GM19372 (cell line): ENCODE data around the gene SPATA24.
"Not testable (repeated sequence)": the region's sequence is repeated elsewhere in the genome, so short reads cannot be mapped to it uniquely, and the experiment has no call there.

Experiments used
- ATAC-seq: cut with Tn5 transposase; IDR thresholded peaks from one replicate; pipeline ENCODE4 v1.9.1; 2021; ENCODE audit warnings: mild to moderate bottlenecking, low read depth, moderate library complexity; ENCODE audit not compliant: unreplicated experiment

SPATA24 gene

GRCh38 chr5:139418793-139419192, 14.9 kb upstream of the SPATA24 start:
- no peak for ATAC-seq

DNA sequence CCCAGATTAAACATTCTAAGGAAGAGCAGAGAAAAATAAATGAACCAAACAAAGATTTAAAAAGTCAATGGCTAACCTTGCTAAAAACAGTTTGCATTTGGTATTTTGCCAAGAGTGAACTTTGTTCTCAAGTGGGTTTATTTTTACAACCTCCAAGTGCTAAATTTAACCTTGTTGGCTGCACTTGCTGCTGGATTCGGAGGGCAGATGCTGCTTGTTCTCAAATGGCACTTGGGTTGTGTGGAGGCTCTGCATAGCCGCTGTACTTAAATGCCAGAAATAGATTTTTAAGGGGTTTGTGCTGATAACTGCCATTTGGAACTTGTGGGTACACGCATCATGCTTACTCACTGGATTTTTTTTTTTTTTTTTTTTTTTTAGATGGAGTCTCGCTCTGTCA, 13.3 kb upstream of the SPATA24 start:
- no peak for ATAC-seq

DNA sequence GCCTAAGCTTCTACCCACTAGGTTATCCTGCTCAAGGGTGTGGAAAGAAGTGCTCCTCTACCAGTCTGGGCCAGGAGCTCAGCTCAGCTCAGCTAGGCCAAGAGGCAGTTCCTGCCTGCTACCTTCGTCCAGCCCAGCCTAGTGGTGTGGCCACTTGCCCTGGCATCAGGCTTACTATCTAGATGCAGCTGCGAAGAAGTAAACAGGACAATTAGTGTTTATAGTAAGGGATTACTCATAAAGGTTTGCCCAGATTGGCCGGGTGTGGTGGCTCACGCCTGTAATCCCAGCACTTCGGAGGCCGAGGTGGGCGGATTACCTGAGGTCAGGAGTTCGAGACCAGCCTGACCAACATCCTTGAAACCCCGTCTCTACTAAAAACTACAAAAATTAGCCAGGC, 12.8 kb upstream of the SPATA24 start:
- no peak for ATAC-seq

- no peak for ATAC-seq
Measured at GRCh38 chr5:139415869-139416268, 12.0 kb upstream of the SPATA24 start.

DNA sequence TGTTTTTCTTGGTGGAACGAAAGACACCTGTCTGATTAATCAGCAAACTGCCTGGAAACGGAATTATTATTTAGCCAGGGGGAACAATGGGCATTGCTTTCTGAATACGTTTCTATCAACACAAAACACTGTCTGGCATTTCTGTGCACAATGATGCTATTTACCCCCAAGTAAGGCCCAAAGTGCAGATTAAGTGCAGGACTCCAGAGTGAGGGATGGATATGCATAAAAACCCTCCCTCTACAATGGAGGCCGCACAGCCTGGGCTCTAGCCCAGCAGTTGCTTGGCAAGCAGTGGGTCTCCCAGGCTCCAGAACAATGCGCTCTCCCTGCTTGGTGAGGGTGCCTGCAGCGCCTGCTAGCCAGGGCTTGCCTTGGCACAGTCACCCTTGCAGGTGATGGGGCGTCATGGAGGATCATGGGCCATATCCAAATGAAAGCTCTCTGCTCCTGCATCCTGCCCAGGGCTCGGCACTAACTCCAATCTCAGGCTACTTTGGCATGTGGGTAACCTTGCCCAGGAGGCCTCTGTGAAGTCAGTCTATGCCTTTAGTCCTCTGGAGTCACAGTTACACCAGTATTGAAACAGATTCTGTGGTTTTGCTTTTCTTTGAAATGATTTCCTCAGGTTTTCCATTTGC, 11.5 kb upstream of the SPATA24 start:
- ATAC-seq: no peak

GRCh38 chr5:139414581-139415130, 10.8 kb upstream of the SPATA24 start:
- no peak for ATAC-seq

DNA sequence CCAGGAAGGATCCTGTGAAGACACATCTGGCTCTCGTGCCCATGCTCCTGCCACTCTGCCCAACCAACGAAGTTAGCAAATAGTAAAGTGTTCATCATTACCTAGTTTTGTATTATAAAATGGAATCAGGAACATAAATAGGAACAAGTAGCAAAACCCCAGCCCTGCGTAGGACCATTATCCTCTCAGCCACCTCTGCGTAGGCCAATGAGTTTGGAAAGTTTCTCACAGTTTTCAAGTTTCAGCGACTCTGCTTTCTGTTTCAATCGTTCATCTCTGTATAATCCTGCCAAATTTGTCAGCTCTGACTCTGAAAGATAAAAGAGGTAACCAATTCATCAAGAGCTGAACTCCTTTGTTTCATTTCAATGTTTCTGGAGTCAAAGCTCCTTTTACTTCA, 10.1 kb upstream of the SPATA24 start:
- ATAC-seq: peak; percentile 55

GRCh38 chr5:139413153-139413552, 9.3 kb upstream of the SPATA24 start:
- no peak for ATAC-seq

- no peak for ATAC-seq
Measured at GRCh38 chr5:139410993-139411828, 7.3 kb upstream of the SPATA24 start.

- ATAC-seq: no peak
Measured at GRCh38 chr5:139410121-139410992, 6.5 kb upstream of the SPATA24 start.

DNA sequence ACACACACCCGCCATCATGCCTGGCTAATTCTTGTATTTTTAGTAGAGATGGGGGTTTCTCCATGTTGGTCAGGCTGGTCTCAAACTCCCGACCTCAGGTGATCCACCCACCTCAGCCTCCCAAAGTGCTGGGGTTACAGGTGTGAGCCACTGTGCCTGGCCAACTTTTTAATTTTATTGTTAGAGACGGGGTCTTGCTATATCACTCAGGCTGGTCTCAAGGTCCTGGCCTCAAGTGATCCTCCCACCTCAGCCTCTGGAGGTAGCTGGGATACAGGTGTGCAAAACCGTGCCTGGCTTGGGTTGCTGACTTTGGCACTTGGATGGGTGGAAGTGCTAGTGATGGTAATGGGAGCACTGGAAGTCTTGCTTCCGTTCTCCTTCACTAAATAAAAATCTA, 5.2 kb upstream of the SPATA24 start:
- not testable (repeated sequence) for ATAC-seq

- no peak for ATAC-seq
Measured at GRCh38 chr5:139408191-139408590, 4.3 kb upstream of the SPATA24 start.

DNA sequence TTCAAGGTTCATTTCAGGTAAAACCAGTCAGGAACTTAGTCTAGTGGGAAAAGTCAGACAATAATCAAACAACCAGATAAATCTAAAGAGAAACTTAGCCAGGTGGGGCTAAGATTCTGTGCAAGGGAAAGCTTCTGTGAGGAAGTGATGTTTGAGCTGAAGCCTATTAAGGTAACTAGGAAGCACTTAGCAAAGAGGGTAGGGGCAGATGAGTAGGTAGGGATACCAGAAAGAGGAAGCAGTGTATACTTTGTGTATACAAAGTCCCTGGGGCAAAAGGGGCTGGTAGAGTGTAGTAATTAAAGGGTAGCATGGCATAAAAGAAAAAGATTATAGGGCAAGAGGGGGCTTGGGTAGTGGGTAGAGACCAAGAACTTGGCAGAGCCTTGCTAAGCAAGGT, 3.6 kb upstream of the SPATA24 start:
- ATAC-seq: no peak

GRCh38 chr5:139406963-139407362, 3.1 kb upstream of the SPATA24 start:
- ATAC-seq: no peak

DNA sequence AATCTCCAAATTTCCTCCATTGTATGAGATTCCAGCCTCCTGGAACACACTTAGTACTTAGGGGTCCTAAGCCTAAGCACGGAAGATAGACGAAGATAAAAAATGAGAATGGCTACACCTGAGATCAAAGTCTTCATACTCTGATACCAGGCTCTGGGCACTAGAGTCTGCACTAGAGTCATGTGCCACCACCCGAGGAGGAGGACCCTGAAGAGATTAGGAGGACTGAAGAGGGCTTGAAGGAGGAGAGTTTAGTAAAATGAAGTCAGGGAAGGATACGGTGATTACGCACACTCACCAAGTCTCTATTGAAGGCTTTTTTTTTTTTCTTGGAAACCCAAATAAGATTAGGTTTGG, 573 bp upstream of the SPATA24 start:
- ATAC-seq: no peak

- ATAC-seq: no peak
Measured at GRCh38 chr5:139403418-139403786, 487 bp downstream of the SPATA24 start.

DNA sequence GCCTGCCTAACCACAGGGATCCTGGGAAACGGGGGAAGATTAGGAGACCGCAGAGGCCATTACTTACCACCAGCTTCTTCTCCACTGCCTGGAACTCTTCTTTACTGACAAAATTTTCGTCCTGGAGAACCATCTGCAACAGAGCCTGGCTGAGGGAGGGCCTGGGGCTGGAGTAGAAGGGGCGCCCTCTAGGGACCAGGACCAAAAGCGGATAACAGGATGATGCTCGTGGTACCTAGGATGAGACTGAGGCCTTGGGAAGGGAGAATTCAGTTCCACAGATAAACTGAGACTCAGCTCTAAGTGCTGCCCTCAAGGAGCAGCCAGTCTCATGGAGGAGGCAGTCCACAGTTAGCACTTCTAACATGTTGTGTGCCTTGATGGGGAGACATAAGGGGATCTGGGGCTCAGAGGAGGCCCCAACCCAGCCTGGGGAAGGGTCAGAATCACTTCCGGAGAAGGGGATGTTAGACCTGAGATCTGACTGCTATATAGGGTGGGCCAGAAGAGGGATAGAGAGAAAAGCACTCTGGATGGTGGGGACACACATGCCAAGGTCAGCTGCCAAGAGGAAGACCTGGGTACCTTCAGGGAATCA, 1.2 kb downstream of the SPATA24 start:
- ATAC-seq: no peak

- ATAC-seq: no peak
Measured at GRCh38 chr5:139401546-139401945, 2.3 kb downstream of the SPATA24 start.

DNA sequence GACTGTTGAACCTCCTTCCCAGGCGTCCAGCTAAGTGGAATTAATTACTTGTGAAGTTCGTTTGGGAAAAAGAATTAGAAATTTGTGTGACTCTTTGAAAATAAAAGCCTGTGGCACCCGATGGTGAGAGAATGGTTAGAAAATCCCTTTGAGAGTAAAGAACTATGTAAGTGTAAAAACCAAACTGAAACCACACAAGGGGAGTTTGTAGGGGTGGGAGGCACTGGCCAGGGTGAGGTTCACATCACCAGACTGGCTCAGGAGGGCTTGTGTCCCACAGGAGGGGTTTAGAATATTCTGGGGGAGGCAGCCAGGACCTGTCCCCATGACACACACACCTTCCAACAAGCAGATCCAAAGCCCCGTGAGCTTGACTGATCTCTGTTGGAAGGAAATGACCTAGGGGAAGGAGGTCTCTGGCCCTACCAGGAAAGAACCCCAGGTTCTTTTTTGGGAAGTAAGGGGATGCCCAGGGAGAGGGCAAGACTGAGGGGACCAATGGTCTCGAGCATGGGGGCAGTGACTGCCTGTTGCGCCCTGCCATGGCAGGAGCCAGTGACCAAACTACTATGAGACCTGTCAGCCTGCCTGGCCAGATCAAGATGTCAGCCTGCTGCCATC, 4.3 kb downstream of the SPATA24 start:
- ATAC-seq: no peak

- ATAC-seq: no peak
Measured at GRCh38 chr5:139397921-139398320, 6.0 kb downstream of the SPATA24 start.
